HG03066 (cell line): Measurements from ENCODE around the gene MYBPC3.
A peak's percentile ranks its signal among the peaks of the same experiment; 100 is the strongest.

Experiments used
- ATAC-seq: cut with Tn5 transposase; IDR thresholded peaks from one replicate; pipeline ENCODE4 v1.9.1; 2021; ENCODE audit warnings: low read depth; ENCODE audit not compliant: unreplicated experiment

MYBPC3 gene

GRCh38 chr11:47352556-47352955 lies at the start of gene MYBPC3:
Gene MYBPC3 (minus strand): TSS chr11:47352702. CDS start chr11:47352647, 55 bp downstream.
- ATAC-seq = no peak

GRCh38 chr11:47400768-47401279 lies 48.3 kb upstream of the MYBPC3 start:
- ATAC-seq = peak; percentile 78

GRCh38 chr11:47399860-47400767 lies 47.6 kb upstream of the MYBPC3 start:
- peak; percentile 37 for ATAC-seq

- no peak for ATAC-seq
Observed at GRCh38 chr11:47398551-47398950, 46.0 kb upstream of the MYBPC3 start.

- ATAC-seq = no peak
Observed at GRCh38 chr11:47398011-47398410, 45.5 kb upstream of the MYBPC3 start.

GRCh38 chr11:47396049-47396320 lies 43.5 kb upstream of the MYBPC3 start:
- no peak for ATAC-seq

GRCh38 chr11:47395223-47396048 lies 42.9 kb upstream of the MYBPC3 start:
- no peak for ATAC-seq

GRCh38 chr11:47394322-47395222 lies 42.1 kb upstream of the MYBPC3 start:
- peak; percentile 63 for ATAC-seq

- no peak for ATAC-seq
Observed at GRCh38 chr11:47394050-47394321, 41.5 kb upstream of the MYBPC3 start.

- ATAC-seq = no peak
Observed at GRCh38 chr11:47393163-47394049, 40.9 kb upstream of the MYBPC3 start.

GRCh38 chr11:47392546-47393162 lies 40.2 kb upstream of the MYBPC3 start:
- ATAC-seq = no peak

GRCh38 chr11:47391711-47392432 lies 39.4 kb upstream of the MYBPC3 start:
- no peak for ATAC-seq

GRCh38 chr11:47391077-47391583 lies 38.6 kb upstream of the MYBPC3 start:
- no peak for ATAC-seq

GRCh38 chr11:47390422-47390760 lies 37.9 kb upstream of the MYBPC3 start:
- ATAC-seq = no peak

GRCh38 chr11:47389577-47390421 lies 37.3 kb upstream of the MYBPC3 start:
- ATAC-seq = no peak

- ATAC-seq = no peak
Observed at GRCh38 chr11:47388697-47389576, 36.4 kb upstream of the MYBPC3 start.
